Epithelial cell of proximal tubule (primary cell): ENCODE data around the gene SCRN3. TPM values are rescaled to one million over a fixed set of nuclear protein-coding genes. Genes with fewer than 3 reads are reported as not detected.
A peak's percentile ranks its signal among the peaks of the same experiment; 100 is the strongest.
"Not testable (repeated sequence)": the region's sequence is repeated elsewhere in the genome, so short reads cannot be mapped to it uniquely, and the experiment has no call there.

ENCODE experiments used
- DNase-seq: peaks from one replicate; pipeline ENCODE4 v3.0.0-alpha.2; 2011; ENCODE audit warnings: low read depth
- H3K4me3 ChIP-seq: 2 replicates; pipeline ENCODE4 v1.5.1; 2011; ENCODE audit warnings: low read depth, mild to moderate bottlenecking, low read length
- CTCF ChIP-seq: conservative IDR thresholded peaks from 2 replicates; pipeline ENCODE4 v1.5.1; 2012; ENCODE audit warnings: low read depth, mild to moderate bottlenecking, low read length
- total RNA-seq: library from RNA; depleted of rRNA; stranded (reverse); fragments of >200 nt; gene quantifications from 2 replicates; pipeline ENCODE4 v1.2.3, GENCODE V29; 2015

Gene SCRN3
- 5.3 and 7.6 TPM in 2 replicates for total RNA-seq

GRCh38 chr2:174395284-174395968, at the start of gene SCRN3:
Gene SCRN3, plus strand, starts transcription at chr2:174395730. Its CDS starts 2,554 bp downstream, at chr2:174398284.
- peak within 1 kb of the TSS; percentile 88 for H3K4me3 ChIP-seq
- DNase-seq: peak; percentile 38
- TF ChIP-seq CTCF: no peak

- DNase-seq: no peak
- no peak overlapping the region for H3K4me3 ChIP-seq
- peak; percentile 53 for TF ChIP-seq CTCF
Observed at GRCh38 chr2:174350018-174350417, 45.5 kb upstream of the SCRN3 start.

- no peak for TF ChIP-seq CTCF
- no peak overlapping the region for H3K4me3 ChIP-seq
- no peak for DNase-seq
Observed at GRCh38 chr2:174350593-174351181, 44.8 kb upstream of the SCRN3 start.

- H3K4me3 ChIP-seq: no peak overlapping the region
- TF ChIP-seq CTCF: no peak
- DNase-seq: no peak
Observed at GRCh38 chr2:174353004-174353403, 42.5 kb upstream of the SCRN3 start.

- no peak for DNase-seq
- no peak for TF ChIP-seq CTCF
- no peak overlapping the region for H3K4me3 ChIP-seq
Observed at GRCh38 chr2:174356347-174356746, 39.2 kb upstream of the SCRN3 start.

- DNase-seq, H3K4me3 ChIP-seq: not testable (repeated sequence)
Observed at GRCh38 chr2:174359663-174360062, 35.9 kb upstream of the SCRN3 start.

GRCh38 chr2:174362949-174363348, 32.6 kb upstream of the SCRN3 start:
- TF ChIP-seq CTCF: no peak
- H3K4me3 ChIP-seq: no peak overlapping the region
- DNase-seq: no peak

GRCh38 chr2:174363492-174364225, 31.9 kb upstream of the SCRN3 start:
- not testable (repeated sequence) for DNase-seq

More at GRCh38 chr2:174363492-174364225, 31.9 kb upstream of the SCRN3 start:
- H3K4me3 ChIP-seq: not testable (repeated sequence)
